Subcutaneous abdominal adipose tissue (tissue), 5 donors: Measurements from ENCODE around the gene GADD45B.
A peak's percentile ranks its signal among the peaks of the same experiment; 100 is the strongest.

Source experiments
- H3K27ac ChIP-seq: one replicate; pipeline ENCODE4 v1.7.0; 2013; ENCODE audit warnings: low read depth, mild to moderate bottlenecking, inconsistent platforms, low read length, moderate library complexity
- H3K27me3 ChIP-seq, 5 donors: one replicate each; pipeline ENCODE4 v1.7.0; 2013; ENCODE audit warnings: low read length in 5 of 5, inconsistent platforms in 1 of 5; ENCODE audit not compliant: control insufficient read depth in 5 of 5, insufficient read depth in 4 of 5
- H3K36me3 ChIP-seq, 5 donors: one replicate each; pipeline ENCODE4 v1.7.0; 2013; ENCODE audit warnings: low read length in 5 of 5; ENCODE audit not compliant: control insufficient read depth in 5 of 5, insufficient read depth in 5 of 5
- H3K4me1 ChIP-seq, 5 donors: one replicate each; pipeline ENCODE4 v1.7.0; 2013; ENCODE audit warnings: low read length in 5 of 5, mild to moderate bottlenecking in 3 of 5, moderate library complexity in 1 of 5; ENCODE audit not compliant: control insufficient read depth in 5 of 5, insufficient read depth in 5 of 5
- H3K4me3 ChIP-seq, 5 donors: one replicate each; pipeline ENCODE4 v1.7.0; 2013; ENCODE audit warnings: low read length in 5 of 5, low read depth in 1 of 5
- H3K9ac ChIP-seq, 5 donors: one replicate each; pipeline ENCODE4 v1.7.0; 2013; ENCODE audit warnings: low read length in 5 of 5, mild to moderate bottlenecking in 4 of 5, moderate library complexity in 3 of 5
- H3K9me3 ChIP-seq, 5 donors: one replicate each; pipeline ENCODE4 v1.7.0; 2013; ENCODE audit warnings: low read length in 5 of 5; ENCODE audit not compliant: control insufficient read depth in 5 of 5
- donor health status: healthy.
- donor health status: healthy.
- donor health status: healthy.
- donor health status: healthy.
- donor health status: healthy.

GADD45B gene

GRCh38 chr19:2478278-2478755 lies 2.4 kb downstream of the GADD45B start:
- Histone ChIP-seq H3K9ac (peak overlapping the region; percentile 48 to 97 (median 63)), H3K4me3 (peak overlapping the region; percentile 79 to 100 (median 98)), H3K9me3 (peaks cover 2 to 15% (median 10%) of the 10 kb centered on the region in 5 donors), H3K4me1 (peaks cover 7 to 42% (median 27%) of the 10 kb centered on the region in 5 donors), H3K27me3 (peaks cover 0 to 5% (median 0%) of the 10 kb centered on the region in 5 donors), H3K27ac (peak overlapping the region; percentile 90), H3K36me3 (peaks cover 0 to 8% (median 4%) of the 10 kb centered on the region in 5 donors)

DNA sequence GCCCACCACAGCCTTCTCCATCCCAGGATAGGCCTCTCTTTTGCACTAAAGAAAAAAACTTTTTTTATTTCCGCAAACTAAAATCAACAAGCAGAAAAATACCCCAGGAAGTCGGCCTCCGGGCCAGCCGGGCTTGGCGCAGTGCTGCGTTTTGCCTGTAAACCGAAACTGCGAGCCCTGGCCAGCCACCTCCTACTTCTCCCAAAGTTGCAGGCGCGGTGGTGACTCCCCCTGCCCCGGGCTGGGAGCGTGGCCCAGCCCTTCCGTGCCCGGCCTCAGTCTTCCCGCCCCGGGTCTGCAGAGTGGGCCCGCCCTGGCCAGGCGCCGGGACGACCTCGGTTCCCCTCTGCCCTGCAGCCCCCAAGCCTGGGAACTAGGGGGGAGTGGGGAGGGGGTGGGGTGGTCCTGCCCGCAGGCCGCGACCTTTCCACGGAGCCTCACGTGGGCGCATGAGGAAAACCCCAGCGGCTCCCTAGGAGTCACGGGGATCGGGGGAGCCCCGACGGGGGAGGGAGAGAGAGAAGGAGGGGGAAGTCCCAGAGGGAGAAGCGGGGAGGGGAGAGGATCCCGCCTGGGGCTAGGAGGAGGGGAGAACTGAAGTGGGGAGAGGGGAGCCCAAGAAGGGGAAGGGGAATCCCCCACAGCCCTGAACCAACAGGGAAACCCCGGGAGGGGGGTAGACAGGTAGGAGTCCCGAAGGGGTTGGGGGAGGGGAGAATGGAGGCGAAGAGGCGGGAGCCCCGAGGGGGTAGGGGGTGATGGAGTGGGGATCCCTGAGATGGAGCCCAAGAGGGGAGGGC lies 3.0 kb downstream of the GADD45B start:
- H3K9ac ChIP-seq, result peak overlapping the region; percentile 48 to 91 (median 52)
- peak overlapping the region; percentile 50 to 100 (median 98) for H3K4me3 ChIP-seq
- H3K27ac ChIP-seq, result peak overlapping the region; percentile 90
- peaks cover 2 to 20% (median 16%) of the 10 kb centered on the region in 5 donors for H3K9me3 ChIP-seq
- peaks cover 7 to 42% (median 27%) of the 10 kb centered on the region in 5 donors for H3K4me1 ChIP-seq
- H3K27me3 ChIP-seq, result peaks cover 0 to 5% (median 0%) of the 10 kb centered on the region in 5 donors
- peaks cover 0 to 8% (median 4%) of the 10 kb centered on the region in 5 donors for H3K36me3 ChIP-seq

DNA sequence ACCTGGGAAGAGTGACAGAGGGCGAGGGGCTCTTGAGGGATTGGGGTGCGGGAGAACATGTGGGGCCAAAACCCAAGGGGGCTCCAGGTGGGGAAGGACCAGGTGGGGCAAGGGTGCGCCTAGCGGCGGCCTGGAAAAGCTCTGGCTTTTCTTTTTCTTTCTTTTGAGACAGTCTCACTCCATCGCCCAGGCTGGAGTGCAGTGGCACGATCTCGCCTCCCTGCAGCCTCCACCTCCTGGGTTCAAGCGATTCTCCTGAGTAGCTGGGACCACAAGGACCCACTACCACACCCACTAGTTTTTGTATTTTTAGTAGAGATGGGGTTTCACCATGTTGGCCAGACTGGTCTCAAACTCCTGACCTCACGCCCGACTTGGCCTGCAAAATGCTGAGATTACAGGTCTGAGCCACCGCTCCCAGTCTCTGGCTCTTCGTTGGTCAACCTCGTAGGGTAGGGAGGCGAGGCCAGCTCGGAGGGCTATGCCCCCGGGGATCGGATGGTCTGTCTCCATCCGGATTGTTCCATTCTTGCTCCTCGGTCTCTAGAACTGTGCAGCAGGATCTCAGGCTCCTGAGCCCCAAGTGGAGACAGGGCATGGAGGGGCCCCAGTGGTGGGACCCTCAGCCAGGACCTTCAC lies 3.7 kb downstream of the GADD45B start:
- Histone ChIP-seq H3K9ac (no peak overlapping the region), H3K4me3 (peak overlapping the region in 2 of 5 donors; percentile 98 to 100), H3K4me1 (peaks cover 6 to 37% (median 25%) of the 10 kb centered on the region in 5 donors), H3K27me3 (peaks cover 0 to 5% (median 0%) of the 10 kb centered on the region in 5 donors), H3K27ac (peak overlapping the region; percentile 90), H3K9me3 (peaks cover 2 to 20% (median 16%) of the 10 kb centered on the region in 5 donors), H3K36me3 (peaks cover 0 to 8% (median 4%) of the 10 kb centered on the region in 5 donors)

GRCh38 chr19:2481466-2481865 lies 5.5 kb downstream of the GADD45B start:
- Histone ChIP-seq H3K4me3 (no peak overlapping the region), H3K9me3 (peaks cover 2 to 20% (median 16%) of the 10 kb centered on the region in 5 donors), H3K4me1 (peaks cover 0 to 28% (median 17%) of the 10 kb centered on the region in 5 donors), H3K27ac (no peak overlapping the region), H3K9ac (no peak overlapping the region), H3K36me3 (peaks cover 0 to 8% (median 4%) of the 10 kb centered on the region in 5 donors), H3K27me3 (no peaks in the 10 kb centered on the region)

- peak overlapping the region in 1 of 5 donors; percentile 35 for H3K4me3 ChIP-seq
- H3K9ac ChIP-seq, result no peak overlapping the region
- peaks cover 2 to 20% (median 16%) of the 10 kb centered on the region in 5 donors for H3K9me3 ChIP-seq
- no peak overlapping the region for H3K27ac ChIP-seq
- H3K4me1 ChIP-seq, result peaks cover 0 to 19% (median 16%) of the 10 kb centered on the region in 5 donors
- H3K27me3 ChIP-seq, result no peaks in the 10 kb centered on the region
- H3K36me3 ChIP-seq, result peaks cover 0 to 4% (median 0%) of the 10 kb centered on the region in 5 donors
Observed at GRCh38 chr19:2482354-2483038, 6.6 kb downstream of the GADD45B start.

GRCh38 chr19:2483084-2483483 lies 7.2 kb downstream of the GADD45B start:
- H3K27ac ChIP-seq, result no peak overlapping the region
- no peak overlapping the region for H3K9ac ChIP-seq
- peak overlapping the region in 1 of 5 donors; percentile 7 for H3K4me3 ChIP-seq
- H3K36me3 ChIP-seq, result no peaks in the 10 kb centered on the region
- peaks cover 0 to 19% (median 14%) of the 10 kb centered on the region in 5 donors for H3K4me1 ChIP-seq
- H3K27me3 ChIP-seq, result no peaks in the 10 kb centered on the region
- H3K9me3 ChIP-seq, result peaks cover 2 to 20% (median 16%) of the 10 kb centered on the region in 5 donors

- Histone ChIP-seq H3K36me3 (no peaks in the 10 kb centered on the region), H3K27me3 (no peaks in the 10 kb centered on the region), H3K27ac (no peak overlapping the region), H3K4me1 (peaks cover 0 to 19% (median 15%) of the 10 kb centered on the region in 5 donors), H3K9me3 (peaks cover 2 to 20% (median 16%) of the 10 kb centered on the region in 5 donors), H3K9ac (no peak overlapping the region), H3K4me3 (peak overlapping the region in 1 of 5 donors; percentile 7)
Observed at GRCh38 chr19:2483484-2484151, 7.7 kb downstream of the GADD45B start.

- H3K9ac ChIP-seq, result no peak overlapping the region
- H3K27ac ChIP-seq, result no peak overlapping the region
- no peaks in the 10 kb centered on the region for H3K36me3 ChIP-seq
- no peak overlapping the region for H3K4me3 ChIP-seq
- peaks cover 0 to 20% (median 16%) of the 10 kb centered on the region in 5 donors for H3K4me1 ChIP-seq
- H3K9me3 ChIP-seq, result peaks cover 2 to 20% (median 16%) of the 10 kb centered on the region in 5 donors
- no peaks in the 10 kb centered on the region for H3K27me3 ChIP-seq
Observed at GRCh38 chr19:2484178-2484937, 8.4 kb downstream of the GADD45B start.

GRCh38 chr19:2485428-2485827 lies 9.5 kb downstream of the GADD45B start:
- Histone ChIP-seq H3K27me3 (no peaks in the 10 kb centered on the region), H3K9me3 (peaks cover 2 to 20% (median 16%) of the 10 kb centered on the region in 5 donors), H3K4me1 (peaks cover 2 to 25% (median 21%) of the 10 kb centered on the region in 5 donors), H3K9ac (no peak overlapping the region), H3K27ac (no peak overlapping the region), H3K36me3 (no peaks in the 10 kb centered on the region), H3K4me3 (no peak overlapping the region)
